H9 (cell line): ENCODE results near the gene PLEKHG3. TPM values are rescaled to one million over a fixed set of nuclear protein-coding genes. Genes with fewer than 3 reads are reported as not detected.

Experiments
- DNase-seq: peaks from one replicate; pipeline ENCODE4 v3.0.0-alpha.2; 2017
- H2AFZ ChIP-seq: one replicate; pipeline ENCODE4 v1.6.1; 2013; ENCODE audit warnings: mild to moderate bottlenecking, low read length, control low read depth, moderate library complexity
- H2AK5ac ChIP-seq: 2 replicates; pipeline ENCODE4 v1.6.1; 2013; ENCODE audit warnings: low read length, control low read depth, mixed read lengths; ENCODE audit not compliant: insufficient read length
- H2BK120ac ChIP-seq: one replicate; pipeline ENCODE4 v1.6.1; 2013; ENCODE audit warnings: low read depth, mild to moderate bottlenecking, low read length, control low read depth, inconsistent platforms; ENCODE audit not compliant: poor library complexity, severe bottlenecking
- H2BK12ac ChIP-seq: 2 replicates; pipeline ENCODE4 v1.6.1; 2013; ENCODE audit warnings: low read length, control low read depth, mixed read lengths, low read depth; ENCODE audit not compliant: insufficient read length
- H2BK15ac ChIP-seq: 2 replicates; pipeline ENCODE4 v1.6.1; 2013; ENCODE audit warnings: low read depth, low read length, control low read depth
- H2BK20ac ChIP-seq: one replicate; pipeline ENCODE4 v1.6.1; 2013; ENCODE audit warnings: low read depth, mild to moderate bottlenecking, low read length, control low read depth, inconsistent platforms; ENCODE audit not compliant: poor library complexity, severe bottlenecking
- H2BK5ac ChIP-seq: 2 replicates; pipeline ENCODE4 v1.6.1; 2013; ENCODE audit warnings: low read length, control low read depth, mixed read lengths; ENCODE audit not compliant: insufficient read length
- H3K14ac ChIP-seq: 2 replicates; pipeline ENCODE4 v1.6.1; 2013; ENCODE audit warnings: low read length, control low read depth; ENCODE audit not compliant: insufficient read depth
- H3K18ac ChIP-seq: 2 replicates; pipeline ENCODE4 v1.6.1; 2013; ENCODE audit warnings: low read depth, mild to moderate bottlenecking, mixed read lengths, low read length, control low read depth; ENCODE audit not compliant: insufficient read length
- H3K23ac ChIP-seq: 2 replicates; pipeline ENCODE4 v1.6.1; 2013; ENCODE audit warnings: low read length, control low read depth, mixed read lengths, low read depth; ENCODE audit not compliant: insufficient read length
- H3K23me2 ChIP-seq: 2 replicates; pipeline ENCODE4 v1.6.1; 2013; ENCODE audit warnings: low read depth, mild to moderate bottlenecking, mixed read lengths, low read length, control low read depth; ENCODE audit not compliant: insufficient read length, poor library complexity, severe bottlenecking
- H3K27ac ChIP-seq: 2 replicates; pipeline ENCODE4 v1.5.1; 2013; ENCODE audit warnings: low read length, control low read depth, mixed read lengths, low read depth; ENCODE audit not compliant: insufficient read length
- H3K27me3 ChIP-seq: 2 replicates; pipeline ENCODE4 v1.6.1; 2013; ENCODE audit warnings: low read length, control low read depth, inconsistent platforms; ENCODE audit not compliant: insufficient read depth
- H3K4ac ChIP-seq: 2 replicates; pipeline ENCODE4 v1.6.1; 2013; ENCODE audit warnings: low read depth, mild to moderate bottlenecking, control low read depth, inconsistent platforms, low read length, moderate library complexity
- H3K4me1 ChIP-seq: 2 replicates; pipeline ENCODE4 v1.6.1; 2013; ENCODE audit warnings: low read length, control low read depth, inconsistent platforms; ENCODE audit not compliant: insufficient read depth
- H3K4me2 ChIP-seq: 2 replicates; pipeline ENCODE4 v1.6.1; 2013; ENCODE audit warnings: low read length, control low read depth, mixed read lengths; ENCODE audit not compliant: insufficient read length, insufficient read depth
- H3K56ac ChIP-seq: 2 replicates; pipeline ENCODE4 v1.6.1; 2013; ENCODE audit warnings: low read depth, mild to moderate bottlenecking, mixed read lengths, low read length, control low read depth; ENCODE audit not compliant: insufficient read length
- H3K79me1 ChIP-seq: 2 replicates; pipeline ENCODE4 v1.6.1; 2013; ENCODE audit warnings: low read depth, mild to moderate bottlenecking, moderate library complexity, low read length, control low read depth, inconsistent platforms; ENCODE audit not compliant: insufficient read depth, poor library complexity, severe bottlenecking
- H3K79me2 ChIP-seq: 2 replicates; pipeline ENCODE4 v1.6.1; 2013; ENCODE audit warnings: low read length, control low read depth, inconsistent platforms; ENCODE audit not compliant: insufficient read depth
- H3K9ac ChIP-seq: 2 replicates; pipeline ENCODE4 v1.6.1; 2013; ENCODE audit warnings: low read length, control low read depth, mixed read lengths; ENCODE audit not compliant: insufficient read length; ENCODE audit errors: extremely low read depth
- H3K9me3 ChIP-seq: one replicate; pipeline ENCODE4 v1.6.1; 2013; ENCODE audit warnings: low read depth, low read length, inconsistent platforms; ENCODE audit not compliant: control insufficient read depth
- H3T11ph ChIP-seq: one replicate; pipeline ENCODE4 v1.6.1; 2013; ENCODE audit warnings: mild to moderate bottlenecking, low read length, control low read depth, inconsistent platforms
- H4K20me1 ChIP-seq: one replicate; pipeline ENCODE4 v1.6.1; 2013; ENCODE audit not compliant: control insufficient read depth, insufficient read length, insufficient read depth
- H4K5ac ChIP-seq: 2 replicates; pipeline ENCODE4 v1.6.1; 2013; ENCODE audit warnings: low read depth, mild to moderate bottlenecking, mixed read lengths, low read length, control low read depth; ENCODE audit not compliant: insufficient read length
- H4K8ac ChIP-seq: replicated peaks from 2 replicates; pipeline ENCODE4 v1.6.1; 2013; ENCODE audit warnings: low read length, control low read depth, mixed read lengths, low read depth; ENCODE audit not compliant: insufficient read length
- H4K91ac ChIP-seq: 2 replicates; pipeline ENCODE4 v1.6.1; 2013; ENCODE audit warnings: low read depth, mild to moderate bottlenecking, moderate library complexity, mixed read lengths, low read length, control low read depth; ENCODE audit not compliant: insufficient read length
- H3K27ac Mint-ChIP-seq, 3 experiments: 2 replicates in 2 of 3; 3 replicates in 1 of 3; pipeline ENCODE4 v1.8.0; 2020 to 2021; ENCODE audit warnings: mixed read lengths in 3 of 3, mild to moderate bottlenecking in 1 of 3, moderate library complexity in 1 of 3
- H3K27me3 Mint-ChIP-seq: 2 replicates; pipeline ENCODE4 v1.8.0; 2021; ENCODE audit warnings: low read depth, mild to moderate bottlenecking, moderate library complexity, mixed read lengths
- H3K36me3 Mint-ChIP-seq, 3 experiments: 2 replicates in 2 of 3; 3 replicates in 1 of 3; pipeline ENCODE4 v1.8.0; 2020 to 2021; ENCODE audit warnings: low read depth in 3 of 3, mixed read lengths in 3 of 3; ENCODE audit not compliant: insufficient read depth in 1 of 3
- H3K4me1 Mint-ChIP-seq, 2 experiments: 2 replicates each; pipeline ENCODE4 v1.8.0; 2020; ENCODE audit warnings: mixed read lengths in 2 of 2
- H3K4me3 Mint-ChIP-seq, 2 experiments: 2 replicates in 1 of 2; 3 replicates in 1 of 2; pipeline ENCODE4 v1.8.0; 2020 to 2021; ENCODE audit warnings: mild to moderate bottlenecking in 2 of 2, mixed read lengths in 2 of 2, moderate library complexity in 1 of 2
- H3K9me3 Mint-ChIP-seq, 2 experiments: 2 replicates in 1 of 2; 3 replicates in 1 of 2; pipeline ENCODE4 v1.8.0; 2020; ENCODE audit warnings: mild to moderate bottlenecking in 2 of 2, mixed read lengths in 2 of 2, moderate library complexity in 1 of 2
- CTCF ChIP-seq: fragments of 200-600 bp; sonication (generic); conservative IDR thresholded peaks from 3 replicates; pipeline ENCODE4 v1.8.0; 2021; ENCODE audit warnings: antibody characterized with exemption, mild to moderate bottlenecking
- WGBS: extraction: QIAGEN DNeasy Blood & Tissue Kit; methylation state at CpG from one replicate; pipeline ENCODE4 v1.1.7; 2013; ENCODE audit warnings: missing lambda C conversion rate, low lambda C conversion rate, mixed read lengths; ENCODE audit not compliant: insufficient read length; ENCODE audit errors: extremely low coverage; 5-methylcytosine and 5-hydroxymethylcytosine counted together
- total RNA-seq: library from RNA; stranded (reverse); gene quantifications from 2 replicates; pipeline ENCODE4 v1.2.1, GENCODE V29; 2021

PLEKHG3 gene
- total RNA-seq, 1 experiment from 2014 or later: 48.5 TPM

- Mint-ChIP-seq H3K4me3 (peak overlapping the region in 1 of 2 experiments; percentile 3; a peak in 1 of 5 replicates), H3K4me1 (peaks cover 57 to 65% of the 10 kb centered on the region in 2 experiments), H3K36me3 (no peaks in the 10 kb centered on the region), H3K27me3 (peaks cover 7% of the 10 kb centered on the region; the same call in 1 of the 2 replicates), H3K9me3 (peaks cover 0 to 3% of the 10 kb centered on the region in 2 experiments; a peak in 1 of 5 replicates), H3K27ac (peak overlapping the region in 2 of 3 experiments; percentile 46 to 91; a peak in 5 of 7 replicates)
- H3K4ac ChIP-seq: no peak overlapping the region
- H4K20me1 ChIP-seq: no peaks in the 10 kb centered on the region
- H3K9ac ChIP-seq: no peak overlapping the region
- H3K23me2 ChIP-seq: peaks cover 25% of the 10 kb centered on the region
- H3K4me1 ChIP-seq: peaks cover 14% of the 10 kb centered on the region; the same call in 1 of the 2 replicates
- H3K27ac ChIP-seq: no peak overlapping the region
- no peak overlapping the region for H2BK12ac ChIP-seq
- H3T11ph ChIP-seq: no peak overlapping the region
- no peak overlapping the region for H2BK5ac ChIP-seq
- TF ChIP-seq CTCF: no peak
- no peak overlapping the region for H3K56ac ChIP-seq
- no peak for DNase-seq
- H3K14ac ChIP-seq: no peak overlapping the region
- H4K5ac ChIP-seq: no peak overlapping the region
- H3K4me2 ChIP-seq: no peak overlapping the region
- no peak overlapping the region for H4K8ac ChIP-seq
- H2AFZ ChIP-seq: no peak overlapping the region
- no peak overlapping the region for H2BK120ac ChIP-seq
- H3K23ac ChIP-seq: no peak overlapping the region
- no peak overlapping the region for H4K91ac ChIP-seq
- no peaks in the 10 kb centered on the region; the same call in 1 of the 2 replicates for H3K79me2 ChIP-seq
- H3K18ac ChIP-seq: no peak overlapping the region
- H2AK5ac ChIP-seq: no peak overlapping the region
- no peaks in the 10 kb centered on the region for H3K79me1 ChIP-seq
- H2BK20ac ChIP-seq: no peak overlapping the region
- no peak overlapping the region for H2BK15ac ChIP-seq
- H3K27me3 ChIP-seq: no peaks in the 10 kb centered on the region
- no CpG with 5 or more reads among the region's 4 CpGs for WGBS
- H3K9me3 ChIP-seq: no peaks in the 10 kb centered on the region
Measured at GRCh38 chr14:64700894-64701293, 3.3 kb upstream of the PLEKHG3 start.
